Caco-2 (cell line): ENCODE measurements around the gene CRB2. TPM values are rescaled to one million over a fixed set of nuclear protein-coding genes. Genes with fewer than 3 reads are reported as not detected.

Source experiments
- BruUV-seq: library from RNA; stranded (reverse); fragments of 400-500 nt; replicated peaks from 2 replicates; lab custom pipeline; 2021; lab: Mats Ljungman, UMichigan
- CTCF ChIA-PET: fragments of 300-600 bp; sonication (Branson Sonifier 250); formaldehyde crosslinking; loops from one replicate; lab custom pipeline; 2022; ENCODE audit warnings: antibody characterized with exemption; lab: Charles Lee
- POLR2A ChIA-PET: fragments of 300-600 bp; sonication (Branson Sonifier 250); formaldehyde crosslinking; loops from one replicate; lab custom pipeline; 2022; ENCODE audit warnings: antibody characterized with exemption; lab: Charles Lee
- DNase-seq, 2 experiments: peaks; one replicate each; pipeline versions ENCODE4 v3.0.0 to v3.0.0-alpha.2; 2020 to 2022
- H3K27me3 ChIP-seq: replicated peaks from 2 replicates; pipeline ENCODE4 v1.6.0; 2011; ENCODE audit warnings: low read length; ENCODE audit not compliant: control insufficient read depth, insufficient read depth
- H3K36me3 ChIP-seq: 2 replicates; pipeline ENCODE4 v1.5.1; 2011; ENCODE audit warnings: low read length; ENCODE audit not compliant: control insufficient read depth, insufficient read depth
- H3K4me1 ChIP-seq: fragments of 250-450 bp; sonication (Bioruptor Pico); 2 replicates; pipeline ENCODE4 v1.5.1; 2020; ENCODE audit warnings: mild to moderate bottlenecking
- H3K4me3 ChIP-seq: 2 replicates; pipeline ENCODE4 v1.5.1; 2011; ENCODE audit warnings: low read depth, mild to moderate bottlenecking, control low read depth, low read length
- H3K9me3 ChIP-seq: fragments of 250-450 bp; sonication (Bioruptor Pico); 2 replicates; pipeline ENCODE4 v1.5.1; 2020; ENCODE audit warnings: mild to moderate bottlenecking, moderate library complexity
- H3K27ac Mint-ChIP-seq: one replicate; pipeline ENCODE4 v1.8.0; 2022; ENCODE audit warnings: mixed read lengths; ENCODE audit not compliant: unreplicated experiment
- H3K27me3 Mint-ChIP-seq: one replicate; pipeline ENCODE4 v1.8.0; 2022; ENCODE audit warnings: mixed read lengths; ENCODE audit not compliant: insufficient read depth, unreplicated experiment
- H3K36me3 Mint-ChIP-seq: one replicate; pipeline ENCODE4 v1.8.0; 2022; ENCODE audit warnings: mild to moderate bottlenecking, mixed read lengths; ENCODE audit not compliant: insufficient read depth, unreplicated experiment
- H3K4me1 Mint-ChIP-seq: one replicate; pipeline ENCODE4 v1.8.0; 2022; ENCODE audit warnings: low read depth, mixed read lengths; ENCODE audit not compliant: unreplicated experiment
- H3K4me3 Mint-ChIP-seq: one replicate; pipeline ENCODE4 v1.8.0; 2022; ENCODE audit warnings: mild to moderate bottlenecking, moderate library complexity, mixed read lengths; ENCODE audit not compliant: unreplicated experiment
- H3K9me3 Mint-ChIP-seq: one replicate; pipeline ENCODE4 v1.8.0; 2022; ENCODE audit warnings: mixed read lengths; ENCODE audit not compliant: unreplicated experiment
- intact Hi-C: fragments of 100-400 bp; cut with micrococcal nuclease; formaldehyde crosslinking; loops from one replicate; pipeline ENCODE4 v1.10.0; 2022; ENCODE audit not compliant: unreplicated experiment
- total RNA-seq: library from RNA; stranded (reverse); gene quantifications from 2 replicates; pipeline ENCODE4 v1.2.3, GENCODE V29; 2022
- TF ChIP-seq, protein P1 (sequence below), 2 experiments: fragments of 200-600 bp in 1 of 2; IDR thresholded peaks; 1 replicate in 1 of 2; 2 replicates in 1 of 2; pipeline versions ENCODE4 v1.5.1 to v1.8.0; 2011 to 2022; ENCODE audit warnings: antibody characterized with exemption in 1 of 2, control low read depth in 1 of 2, inconsistent platforms in 1 of 2, low read depth in 1 of 2, low read length in 1 of 2, mild to moderate bottlenecking in 1 of 2, moderate library complexity in 1 of 2; ENCODE audit not compliant: insufficient read depth in 1 of 2, severe bottlenecking in 1 of 2, unreplicated experiment in 1 of 2

CRB2 gene
- total RNA-seq, 1 experiment from 2014 or later = 0.34 TPM

DNA sequence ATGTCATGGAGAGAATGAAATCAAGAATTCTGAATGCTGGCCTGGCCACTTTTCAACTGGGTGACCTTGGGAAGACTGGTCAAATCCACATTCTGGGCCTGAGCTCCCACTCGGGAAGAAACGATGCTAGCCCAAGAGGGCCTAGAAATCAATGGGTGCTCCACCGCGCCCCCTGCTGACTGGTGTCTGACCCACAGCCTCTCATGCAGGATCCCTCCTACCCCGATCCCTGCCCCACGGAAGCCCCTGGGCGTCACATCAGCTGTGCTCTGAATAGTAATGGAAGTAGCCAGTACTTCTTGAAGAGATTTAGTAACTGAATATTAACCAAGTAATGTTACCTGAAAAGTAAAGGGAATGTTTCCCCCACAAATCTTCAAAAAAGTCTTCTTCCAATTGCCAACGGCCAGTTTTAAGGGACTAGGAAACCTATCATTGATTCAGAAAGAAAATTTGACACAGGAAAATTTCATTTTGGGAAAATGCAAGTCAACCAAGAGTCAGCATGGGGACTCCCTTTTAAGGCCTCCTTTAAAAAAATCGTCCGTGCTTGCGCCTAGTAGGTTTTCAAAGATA lies 43.9 kb downstream of the CRB2 start:
- CTCF ChIA-PET = interaction anchor here (0.6 to 0.8 kb wide), 2 partner anchors 42 to 586 kb away, joined by 3 read pairs; no protein-coding TSS in a partner anchor
- TF ChIP-seq, protein P1, sequence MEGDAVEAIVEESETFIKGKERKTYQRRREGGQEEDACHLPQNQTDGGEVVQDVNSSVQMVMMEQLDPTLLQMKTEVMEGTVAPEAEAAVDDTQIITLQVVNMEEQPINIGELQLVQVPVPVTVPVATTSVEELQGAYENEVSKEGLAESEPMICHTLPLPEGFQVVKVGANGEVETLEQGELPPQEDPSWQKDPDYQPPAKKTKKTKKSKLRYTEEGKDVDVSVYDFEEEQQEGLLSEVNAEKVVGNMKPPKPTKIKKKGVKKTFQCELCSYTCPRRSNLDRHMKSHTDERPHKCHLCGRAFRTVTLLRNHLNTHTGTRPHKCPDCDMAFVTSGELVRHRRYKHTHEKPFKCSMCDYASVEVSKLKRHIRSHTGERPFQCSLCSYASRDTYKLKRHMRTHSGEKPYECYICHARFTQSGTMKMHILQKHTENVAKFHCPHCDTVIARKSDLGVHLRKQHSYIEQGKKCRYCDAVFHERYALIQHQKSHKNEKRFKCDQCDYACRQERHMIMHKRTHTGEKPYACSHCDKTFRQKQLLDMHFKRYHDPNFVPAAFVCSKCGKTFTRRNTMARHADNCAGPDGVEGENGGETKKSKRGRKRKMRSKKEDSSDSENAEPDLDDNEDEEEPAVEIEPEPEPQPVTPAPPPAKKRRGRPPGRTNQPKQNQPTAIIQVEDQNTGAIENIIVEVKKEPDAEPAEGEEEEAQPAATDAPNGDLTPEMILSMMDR (IDR thresholded peaks at IDR 0.05; ENCODE audit: insufficient read depth in 1 of 2, low read depth in 1 of 2, low read length in 1 of 2, severe bottlenecking in 1 of 2, unreplicated experiment in 1 of 2) = peak; percentile 35 to 59
- H3K4me1 Mint-ChIP-seq = no peaks in the 10 kb centered on the region
- no peak overlapping the region for H3K27ac Mint-ChIP-seq
- no peaks in the 10 kb centered on the region for H3K9me3 ChIP-seq
- DNase-seq = peak in 1 of 2 experiments; percentile 43
- no peak overlapping the region for H3K4me3 ChIP-seq
- intact Hi-C loops = loop anchor here (5.0 kb wide), 2 partner anchors 82 to 122 kb away; no protein-coding TSS in a partner anchor
- H3K4me3 Mint-ChIP-seq = no peak overlapping the region
- no peaks in the 10 kb centered on the region; the same call in 1 of the 2 replicates for H3K36me3 ChIP-seq
- H3K36me3 Mint-ChIP-seq = peaks cover 25% of the 10 kb centered on the region
- H3K9me3 Mint-ChIP-seq = no peaks in the 10 kb centered on the region
- no peaks in the 10 kb centered on the region for H3K4me1 ChIP-seq
- H3K27me3 Mint-ChIP-seq = no peaks in the 10 kb centered on the region
- POLR2A ChIA-PET = no interaction called here
- H3K27me3 ChIP-seq = no peaks in the 10 kb centered on the region
- BruUV-seq = no TSS peak

DNA sequence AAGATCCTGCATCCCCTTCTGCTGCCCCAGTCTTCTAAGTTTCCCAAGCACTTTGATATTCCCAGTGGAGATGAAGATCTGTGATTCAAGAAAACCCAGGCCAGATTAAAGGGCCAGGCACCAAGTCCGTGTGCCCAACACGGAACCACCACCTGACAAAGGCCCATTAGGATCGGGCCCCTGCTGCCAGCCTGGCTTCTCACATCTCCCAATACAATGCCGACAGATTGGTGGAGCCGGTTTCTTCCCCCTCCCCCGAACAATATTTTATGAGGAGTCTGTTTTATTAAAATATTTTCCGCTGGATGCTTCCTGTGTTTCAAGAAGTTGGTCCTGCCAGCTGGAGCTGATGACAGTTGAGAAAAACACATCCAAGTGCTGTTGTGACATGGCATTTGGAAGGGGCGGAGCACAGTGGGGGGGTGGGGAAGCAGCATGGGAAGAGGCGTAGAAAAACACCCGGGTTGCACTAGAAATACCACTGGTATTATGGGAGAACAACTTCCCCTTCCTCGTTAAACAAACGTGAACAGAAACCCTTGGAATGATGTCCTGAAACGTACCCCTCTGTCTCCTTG lies 45.0 kb downstream of the CRB2 start:
- ChIA-PET POLR2A (no interaction called here), CTCF (no interaction called here)

GRCh38 chr9:123401879-123402513 lies 46.0 kb downstream of the CRB2 start:
- CTCF ChIA-PET = interaction anchor here (0.8 to 1.3 kb wide), 7 partner anchors 24 to 639 kb away, joined by 3 to 8 read pairs (median 4); no protein-coding TSS in a partner anchor
- intact Hi-C loops = loop anchor here (1.0 to 5.0 kb wide), 3 partner anchors 80 to 140 kb away; no protein-coding TSS in a partner anchor

More for the DNA sequence above, 45.0 kb downstream of the CRB2 start:
- no peaks in the 10 kb centered on the region; the same call in 1 of the 2 replicates for H3K36me3 ChIP-seq
- Mint-ChIP-seq H3K27ac (no peak overlapping the region), H3K9me3 (no peaks in the 10 kb centered on the region), H3K4me1 (no peaks in the 10 kb centered on the region), H3K4me3 (no peak overlapping the region), H3K27me3 (no peaks in the 10 kb centered on the region), H3K36me3 (peaks cover 24% of the 10 kb centered on the region)
- intact Hi-C loops = loop anchor here (5.0 kb wide), 2 partner anchors 81 to 121 kb away; no protein-coding TSS in a partner anchor
- no peaks in the 10 kb centered on the region for H3K27me3 ChIP-seq
- no peaks in the 10 kb centered on the region for H3K4me1 ChIP-seq
- H3K4me3 ChIP-seq = no peak overlapping the region
- no peaks in the 10 kb centered on the region for H3K9me3 ChIP-seq
- no TSS peak for BruUV-seq
- TF ChIP-seq, protein P1 (IDR thresholded peaks at IDR 0.05; ENCODE audit: insufficient read depth in 1 of 2, low read depth in 1 of 2, low read length in 1 of 2, severe bottlenecking in 1 of 2, unreplicated experiment in 1 of 2) = no peak
- DNase-seq = no peak

More at GRCh38 chr9:123401879-123402513, 46.0 kb downstream of the CRB2 start:
- DNase-seq = peak in 1 of 2 experiments; percentile 60
- Histone ChIP-seq H3K27me3 (no peaks in the 10 kb centered on the region), H3K4me3 (no peak overlapping the region), H3K4me1 (no peaks in the 10 kb centered on the region), H3K9me3 (no peaks in the 10 kb centered on the region), H3K36me3 (no peaks in the 10 kb centered on the region; the same call in 1 of the 2 replicates)
- H3K9me3 Mint-ChIP-seq = no peaks in the 10 kb centered on the region
- H3K36me3 Mint-ChIP-seq = peaks cover 18% of the 10 kb centered on the region
- H3K27ac Mint-ChIP-seq = no peak overlapping the region
- TF ChIP-seq, protein P1 (IDR thresholded peaks at IDR 0.05; ENCODE audit: insufficient read depth in 1 of 2, low read depth in 1 of 2, low read length in 1 of 2, severe bottlenecking in 1 of 2, unreplicated experiment in 1 of 2) = peak; percentile 78 to 81
- POLR2A ChIA-PET = no interaction called here
- no peak overlapping the region for H3K4me3 Mint-ChIP-seq
- H3K4me1 Mint-ChIP-seq = no peaks in the 10 kb centered on the region
- BruUV-seq = no TSS peak
- no peaks in the 10 kb centered on the region for H3K27me3 Mint-ChIP-seq
